Spinal cord (tissue), 10 donors: ENCODE measurements around the gene AP4B1. TPM values are rescaled to one million over a fixed set of nuclear protein-coding genes. Genes with fewer than 3 reads are reported as not detected.

ENCODE experiments used
- DNase-seq, 6 donors: peaks; one replicate each; pipeline versions ENCODE4 v3.0.0 to v3.0.0-alpha.2; 2013 to 2015; ENCODE audit warnings: low spot score in 6 of 6, low read depth in 4 of 6
- H3K27ac ChIP-seq: one replicate; pipeline ENCODE4 v1.5.1; 2013; ENCODE audit warnings: low read depth, low read length, control low read depth
- H3K27me3 ChIP-seq: one replicate; pipeline ENCODE4 v1.6.1; 2013; ENCODE audit warnings: low read length; ENCODE audit not compliant: control insufficient read depth, insufficient read depth
- H3K36me3 ChIP-seq: one replicate; pipeline ENCODE4 v1.6.1; 2013; ENCODE audit warnings: low read length; ENCODE audit not compliant: control insufficient read depth, insufficient read depth
- H3K4me1 ChIP-seq: one replicate; pipeline ENCODE4 v1.6.1; 2013; ENCODE audit warnings: low read length; ENCODE audit not compliant: control insufficient read depth, insufficient read depth
- H3K4me3 ChIP-seq: one replicate; pipeline ENCODE4 v1.5.1; 2013; ENCODE audit warnings: low read depth, low read length, control low read depth
- H3K9me3 ChIP-seq: one replicate; pipeline ENCODE4 v1.6.1; 2013; ENCODE audit warnings: low read length; ENCODE audit not compliant: control insufficient read depth, insufficient read depth
- WGBS: methylation state at CpG from one replicate; pipeline ENCODE4 v1.1.5; 2013; ENCODE audit warnings: missing lambda C conversion rate; ENCODE audit not compliant: insufficient coverage; 5-methylcytosine and 5-hydroxymethylcytosine counted together
- polyA plus RNA-seq, 2 donors: library from polyadenylated mRNA; unstranded; fragments of 120-200 nt; gene quantifications; one replicate each; pipeline ENCODE4 v1.2.1, GENCODE V29; 2013; ENCODE audit not compliant: insufficient read length in 2 of 2
- total RNA-seq, 2 donors: library from RNA; depleted of rRNA in 1 of 2; stranded (reverse); fragments of 120-200 nt in 1 of 2; fragments of >200 nt in 1 of 2; gene quantifications; one replicate each; pipeline versions ENCODE4 v1.2.3 to v1.2.4, GENCODE V29; 2013 to 2014
- donor health status: healthy.

The AP4B1 gene
- total and polyA plus RNA-seq, 4 donors: 26.0 to 62.6 (median 33.5) TPM

DNA sequence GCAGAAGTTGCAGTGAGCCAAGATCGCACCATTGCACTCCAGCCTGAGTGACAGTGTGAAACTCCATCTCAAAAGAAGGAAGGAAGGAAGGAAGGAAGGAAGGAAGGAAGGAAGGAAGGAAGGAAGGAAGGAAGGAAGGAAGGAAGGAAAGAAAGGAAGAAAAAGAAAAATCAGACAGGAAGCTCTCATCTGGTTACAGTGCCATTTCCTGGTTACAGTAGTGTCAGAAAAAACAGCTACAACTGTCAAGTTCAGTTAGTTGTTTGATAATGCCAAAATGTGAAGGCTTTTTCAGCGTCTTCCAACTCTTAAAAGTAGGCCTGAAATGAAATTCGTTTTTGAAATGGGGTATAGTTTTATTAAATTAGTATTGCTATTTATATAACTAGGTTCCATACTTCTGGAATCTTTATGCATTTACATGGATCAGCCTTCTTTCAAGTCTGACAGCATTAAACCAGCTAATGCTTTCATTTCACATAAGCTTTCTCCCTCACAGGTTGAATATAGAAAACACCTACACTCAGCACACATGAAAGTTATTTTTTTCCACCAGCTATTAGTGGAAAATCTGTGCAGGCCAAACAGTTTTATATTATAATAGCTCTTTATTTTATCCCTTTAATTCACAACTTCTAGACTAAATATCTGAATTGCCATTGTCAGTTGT lies 54.3 kb downstream of the AP4B1 start:
- no peaks in the 10 kb centered on the region for H3K27me3 ChIP-seq
- no peaks in the 10 kb centered on the region for H3K9me3 ChIP-seq
- no peak overlapping the region for H3K4me3 ChIP-seq
- H3K36me3 ChIP-seq: no peaks in the 10 kb centered on the region
- no peak for DNase-seq
- no peaks in the 10 kb centered on the region for H3K4me1 ChIP-seq
- WGBS: 100% methylated on average over 1 of the region's 3 CpGs
- no peak overlapping the region for H3K27ac ChIP-seq

GRCh38 chr1:113849072-113849471 lies 55.5 kb downstream of the AP4B1 start:
- Histone ChIP-seq H3K27me3 (no peaks in the 10 kb centered on the region), H3K4me3 (no peak overlapping the region), H3K27ac (no peak overlapping the region), H3K36me3 (no peaks in the 10 kb centered on the region), H3K4me1 (no peaks in the 10 kb centered on the region), H3K9me3 (no peaks in the 10 kb centered on the region)
- DNase-seq: no peak

- Histone ChIP-seq H3K36me3 (no peaks in the 10 kb centered on the region), H3K27me3 (no peaks in the 10 kb centered on the region), H3K9me3 (no peaks in the 10 kb centered on the region), H3K4me1 (no peaks in the 10 kb centered on the region), H3K27ac (no peak overlapping the region), H3K4me3 (no peak overlapping the region)
- no peak for DNase-seq
- WGBS: no CpG with 5 or more reads among the region's 2 CpGs
These were observed 58.1 kb downstream of the AP4B1 start for GRCh38 chr1:113846391-113847035.

Other genes starting within 250 kb of the AP4B1 start
- gene PHTF1, start 145.3 kb downstream of the AP4B1 start, total RNA-seq: 10 to 100 TPM; 24.8 to 25.5 TPM
- 10 to 100 TPM; 25.8 to 28.5 TPM for gene PHTF1, start 145.3 kb downstream of the AP4B1 start, polyA plus RNA-seq
- 10 to 100 TPM; 23.7 to 33.5 TPM for gene RSBN1, start 92.3 kb downstream of the AP4B1 start, total RNA-seq
- 10 to 100 TPM; 17.4 to 22.4 TPM for gene RSBN1, start 92.3 kb downstream of the AP4B1 start, polyA plus RNA-seq
- gene PTPN22, start 33.1 kb downstream of the AP4B1 start, total RNA-seq: 1 to 10 TPM in 1 of 2 donors, under 1 TPM in 1; 0.33 to 3.1 TPM
- under 1 TPM; 0.22 to 0.29 TPM for gene PTPN22, start 33.1 kb downstream of the AP4B1 start, polyA plus RNA-seq
- under 1 TPM; 0.59 to 0.72 TPM for gene BCL2L15, start 17.2 kb downstream of the AP4B1 start, total RNA-seq
- 1 to 10 TPM; 1.1 to 2.0 TPM for gene BCL2L15, start 17.2 kb downstream of the AP4B1 start, polyA plus RNA-seq
- gene DCLRE1B, start 527 bp upstream of the AP4B1 start, total RNA-seq: 10 to 100 TPM in 1 of 2 donors, 1 to 10 TPM in 1; 5.7 to 11.4 TPM
- 10 to 100 TPM; 12.1 to 12.9 TPM for gene DCLRE1B, start 527 bp upstream of the AP4B1 start, polyA plus RNA-seq
- gene HIPK1, start 24.5 kb upstream of the AP4B1 start, total RNA-seq: 10 to 100 TPM; 43.2 to 57.0 TPM
- gene HIPK1, start 24.5 kb upstream of the AP4B1 start, polyA plus RNA-seq: 10 to 100 TPM; 41.5 to 58.6 TPM
- gene OLFML3, start 74.7 kb upstream of the AP4B1 start, total RNA-seq: 100 to 1,000 TPM in 1 of 2 donors, 10 to 100 TPM in 1; 64.9 to 343 TPM
- 10 to 100 TPM; 50.6 to 96.7 TPM for gene OLFML3, start 74.7 kb upstream of the AP4B1 start, polyA plus RNA-seq
- 10 to 100 TPM in 1 of 2 donors, 1 to 10 TPM in 1; 4.9 to 12.4 TPM for gene SYT6, start 249.1 kb upstream of the AP4B1 start, total RNA-seq
- 10 to 100 TPM; 27.4 to 30.1 TPM for gene SYT6, start 249.1 kb upstream of the AP4B1 start, polyA plus RNA-seq